Measurements from ENCODE around the gene S100A8.

Gene S100A8

GRCh38 chr1:153386500-153386901 is 4.4 kb downstream of the S100A8 start:
- no peak for TF ChIP-seq CTCF (conservative IDR thresholded peaks at IDR 0.05; ENCODE audit: control insufficient read depth, insufficient read depth, low read depth, low read length)
- no peak overlapping the region for H3K4me3 ChIP-seq (ENCODE audit: control insufficient read depth, low read depth, low read length)
- DNase-seq (ENCODE audit: low read depth): no peak

- no peak for DNase-seq (ENCODE audit: low read depth)
- no peak overlapping the region for H3K4me3 ChIP-seq (ENCODE audit: control insufficient read depth, low read depth, low read length)
- TF ChIP-seq CTCF (conservative IDR thresholded peaks at IDR 0.05; ENCODE audit: control insufficient read depth, insufficient read depth, low read depth, low read length): no peak
Measured at GRCh38 chr1:153384958-153385580, 5.8 kb downstream of the S100A8 start.

DNA sequence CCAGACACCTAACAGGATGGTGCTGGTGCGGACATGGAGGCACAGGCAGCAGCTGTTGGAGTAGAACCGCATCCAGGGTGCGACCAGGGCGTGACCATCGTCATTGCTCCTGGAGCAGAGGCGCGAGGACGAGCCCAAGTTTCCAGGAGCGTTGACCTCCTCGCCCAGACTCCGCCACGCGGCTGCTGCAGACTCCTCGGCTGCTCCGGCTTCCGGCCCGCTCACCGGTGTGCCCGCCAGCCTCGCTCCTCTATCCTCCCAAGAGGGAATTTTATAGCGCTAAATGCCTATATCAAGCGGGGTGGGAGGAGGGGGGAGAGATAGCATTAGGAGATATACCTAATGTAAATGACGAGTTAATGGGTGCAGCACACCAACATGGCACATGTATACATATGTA is 10.2 kb downstream of the S100A8 start:
- no peak for TF ChIP-seq CTCF (conservative IDR thresholded peaks at IDR 0.05; ENCODE audit: control insufficient read depth, insufficient read depth, low read depth, low read length)
- no peak overlapping the region for H3K4me3 ChIP-seq (ENCODE audit: control insufficient read depth, low read depth, low read length)
- DNase-seq (ENCODE audit: low read depth): no peak

DNA sequence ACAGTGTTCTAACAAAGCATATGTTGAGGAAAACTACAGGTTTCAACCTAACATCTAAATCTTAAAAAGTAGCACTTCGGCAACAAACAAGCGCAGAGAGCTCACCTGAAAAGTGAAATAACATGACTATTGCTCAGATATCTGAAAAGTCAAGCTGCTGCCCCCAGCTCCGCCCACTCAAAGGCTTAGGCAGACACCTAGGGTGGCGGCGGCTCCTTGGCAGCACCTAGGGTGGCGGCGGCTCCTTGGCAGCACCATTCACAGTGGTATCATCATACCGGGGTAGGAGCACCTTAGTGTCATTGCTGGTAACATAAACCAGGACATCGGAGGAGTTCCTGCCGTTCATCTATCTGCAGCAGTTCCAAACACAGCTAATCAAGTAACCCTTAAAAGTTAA is 11.3 kb downstream of the S100A8 start:
- H3K4me3 ChIP-seq (ENCODE audit: control insufficient read depth, low read depth, low read length): no peak overlapping the region
- no peak for TF ChIP-seq CTCF (conservative IDR thresholded peaks at IDR 0.05; ENCODE audit: control insufficient read depth, insufficient read depth, low read depth, low read length)
- DNase-seq (ENCODE audit: low read depth): no peak

- no peak within 1 kb of the TSS for H3K4me3 ChIP-seq (ENCODE audit: control insufficient read depth, low read depth, low read length)
- DNase-seq (ENCODE audit: low read depth): peak; percentile 89
- TF ChIP-seq CTCF (conservative IDR thresholded peaks at IDR 0.05; ENCODE audit: control insufficient read depth, insufficient read depth, low read depth, low read length): no peak
Measured at GRCh38 chr1:153375511-153375910, 15.4 kb downstream of the S100A8 start, which contains the start of gene S100A12. S100A12 (minus strand) TSS chr1:153375621; CDS start chr1:153374592, 1,029 bp downstream.

DNA sequence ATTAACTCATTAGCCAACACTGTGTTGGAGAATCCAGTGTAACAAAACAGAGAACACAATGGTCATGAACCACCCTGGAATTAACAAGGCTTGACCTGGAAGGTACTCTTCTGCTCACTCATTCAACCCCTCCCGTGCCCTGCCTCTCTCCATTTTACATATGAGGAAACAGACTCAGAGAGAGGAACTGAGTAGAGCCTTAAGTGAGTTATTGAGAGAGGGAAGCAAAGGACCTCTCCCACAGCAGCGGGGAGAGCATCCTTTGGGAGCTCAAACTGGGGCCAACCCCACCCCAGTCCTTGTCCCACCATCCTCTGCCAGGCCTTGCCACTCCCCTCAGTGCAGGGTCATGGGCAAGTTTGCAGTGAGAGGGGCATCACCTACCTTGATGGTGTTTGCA is 16.8 kb downstream of the S100A8 start:
- no peak for TF ChIP-seq CTCF (conservative IDR thresholded peaks at IDR 0.05; ENCODE audit: control insufficient read depth, insufficient read depth, low read depth, low read length)
- DNase-seq (ENCODE audit: low read depth): no peak
- H3K4me3 ChIP-seq (ENCODE audit: control insufficient read depth, low read depth, low read length): no peak overlapping the region

- no peak for TF ChIP-seq CTCF (conservative IDR thresholded peaks at IDR 0.05; ENCODE audit: control insufficient read depth, insufficient read depth, low read depth, low read length)
- H3K4me3 ChIP-seq (ENCODE audit: control insufficient read depth, low read depth, low read length): no peak overlapping the region
- DNase-seq (ENCODE audit: low read depth): no peak
Measured at GRCh38 chr1:153372571-153372970, 18.3 kb downstream of the S100A8 start.
